PC-9 (cell line): ENCODE data around the gene LOXL4.

Experiments used
- EZH2 ChIP-seq: fragments of 200-600 bp; sonication (generic); IDR thresholded peaks from 2 replicates; pipeline ENCODE4 v1.8.0; 2017; ENCODE audit warnings: antibody characterized with exemption, low read depth
- TF ChIP-seq, protein P1 (sequence below): fragments of 200-600 bp; sonication (generic); conservative IDR thresholded peaks from 2 replicates; pipeline ENCODE4 v1.6.1; 2017; ENCODE audit warnings: mixed run types, antibody characterized with exemption, mild to moderate bottlenecking, moderate library complexity

- TF ChIP-seq, protein P1, sequence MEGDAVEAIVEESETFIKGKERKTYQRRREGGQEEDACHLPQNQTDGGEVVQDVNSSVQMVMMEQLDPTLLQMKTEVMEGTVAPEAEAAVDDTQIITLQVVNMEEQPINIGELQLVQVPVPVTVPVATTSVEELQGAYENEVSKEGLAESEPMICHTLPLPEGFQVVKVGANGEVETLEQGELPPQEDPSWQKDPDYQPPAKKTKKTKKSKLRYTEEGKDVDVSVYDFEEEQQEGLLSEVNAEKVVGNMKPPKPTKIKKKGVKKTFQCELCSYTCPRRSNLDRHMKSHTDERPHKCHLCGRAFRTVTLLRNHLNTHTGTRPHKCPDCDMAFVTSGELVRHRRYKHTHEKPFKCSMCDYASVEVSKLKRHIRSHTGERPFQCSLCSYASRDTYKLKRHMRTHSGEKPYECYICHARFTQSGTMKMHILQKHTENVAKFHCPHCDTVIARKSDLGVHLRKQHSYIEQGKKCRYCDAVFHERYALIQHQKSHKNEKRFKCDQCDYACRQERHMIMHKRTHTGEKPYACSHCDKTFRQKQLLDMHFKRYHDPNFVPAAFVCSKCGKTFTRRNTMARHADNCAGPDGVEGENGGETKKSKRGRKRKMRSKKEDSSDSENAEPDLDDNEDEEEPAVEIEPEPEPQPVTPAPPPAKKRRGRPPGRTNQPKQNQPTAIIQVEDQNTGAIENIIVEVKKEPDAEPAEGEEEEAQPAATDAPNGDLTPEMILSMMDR, result no peak
- no peak for TF ChIP-seq EZH2
Measured at GRCh38 chr10:98286419-98286818, 18.4 kb upstream of the LOXL4 start.
